PC-3 (cell line): Measurements from ENCODE around the gene GPBAR1.

Experiments
- EZH2 ChIP-seq: fragments of 300-600 bp; sonication (generic); IDR thresholded peaks from one replicate; pipeline ENCODE4 v1.6.1; 2017; ENCODE audit warnings: antibody characterized with exemption, mild to moderate bottlenecking, low read length; ENCODE audit not compliant: unreplicated experiment
- EZH2phosphoT487 ChIP-seq: fragments of 300-600 bp; sonication (generic); IDR thresholded peaks from 2 replicates; pipeline ENCODE4 v1.6.1; 2018; ENCODE audit warnings: mild to moderate bottlenecking, antibody characterized with exemption, low read length, borderline replicate concordance
- TF ChIP-seq, protein P1 (sequence below): fragments of 300-600 bp; sonication (generic); conservative IDR thresholded peaks from 2 replicates; pipeline ENCODE4 v1.5.1; 2017; ENCODE audit warnings: antibody characterized with exemption, low read depth, mild to moderate bottlenecking, low read length

DNA sequence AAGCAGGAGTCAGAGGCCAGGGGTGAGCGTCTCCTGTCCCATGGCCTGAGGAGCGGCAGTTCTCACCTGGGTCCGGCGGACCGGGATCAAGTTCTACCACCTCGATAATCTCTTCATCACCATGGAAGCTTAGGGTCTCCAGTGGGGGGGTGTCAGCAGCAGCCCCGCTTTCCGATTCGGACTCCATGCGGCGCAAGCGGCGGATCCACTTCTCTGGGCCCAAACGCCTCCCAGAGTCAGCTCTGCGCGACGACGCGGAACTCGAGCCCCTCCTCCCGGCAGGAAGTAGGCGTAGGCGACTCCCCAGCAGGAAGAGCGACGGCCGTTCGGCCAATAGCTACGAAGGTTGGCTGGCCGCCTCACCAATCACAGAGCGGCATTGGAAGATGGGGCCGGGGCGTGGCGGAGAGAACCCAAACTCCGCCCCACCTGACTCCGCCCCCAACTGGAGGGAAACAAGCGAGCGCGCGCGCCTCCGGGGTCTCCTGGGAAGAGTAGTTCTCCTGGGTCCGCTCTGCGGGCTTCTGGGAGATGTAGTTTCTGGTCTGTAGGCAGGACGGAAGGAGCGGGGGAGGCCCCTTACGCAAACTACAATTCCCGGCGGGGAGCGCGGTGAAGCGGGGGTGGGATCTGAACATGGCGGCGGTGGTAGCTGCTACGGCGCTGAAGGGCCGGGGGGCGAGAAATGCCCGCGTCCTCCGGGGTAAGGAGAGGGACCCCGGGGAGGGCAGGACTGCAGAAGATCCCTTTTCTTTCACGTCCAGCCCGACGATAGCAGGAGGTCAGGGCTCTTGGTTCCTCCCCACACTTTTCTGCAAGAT is 9.3 kb downstream of the GPBAR1 start, which contains the start of the genes AAMP and PNKD:
- TF ChIP-seq EZH2phosphoT487 = no peak
- no peak for TF ChIP-seq EZH2
- TF ChIP-seq, protein P1, sequence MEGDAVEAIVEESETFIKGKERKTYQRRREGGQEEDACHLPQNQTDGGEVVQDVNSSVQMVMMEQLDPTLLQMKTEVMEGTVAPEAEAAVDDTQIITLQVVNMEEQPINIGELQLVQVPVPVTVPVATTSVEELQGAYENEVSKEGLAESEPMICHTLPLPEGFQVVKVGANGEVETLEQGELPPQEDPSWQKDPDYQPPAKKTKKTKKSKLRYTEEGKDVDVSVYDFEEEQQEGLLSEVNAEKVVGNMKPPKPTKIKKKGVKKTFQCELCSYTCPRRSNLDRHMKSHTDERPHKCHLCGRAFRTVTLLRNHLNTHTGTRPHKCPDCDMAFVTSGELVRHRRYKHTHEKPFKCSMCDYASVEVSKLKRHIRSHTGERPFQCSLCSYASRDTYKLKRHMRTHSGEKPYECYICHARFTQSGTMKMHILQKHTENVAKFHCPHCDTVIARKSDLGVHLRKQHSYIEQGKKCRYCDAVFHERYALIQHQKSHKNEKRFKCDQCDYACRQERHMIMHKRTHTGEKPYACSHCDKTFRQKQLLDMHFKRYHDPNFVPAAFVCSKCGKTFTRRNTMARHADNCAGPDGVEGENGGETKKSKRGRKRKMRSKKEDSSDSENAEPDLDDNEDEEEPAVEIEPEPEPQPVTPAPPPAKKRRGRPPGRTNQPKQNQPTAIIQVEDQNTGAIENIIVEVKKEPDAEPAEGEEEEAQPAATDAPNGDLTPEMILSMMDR = 0 out of 2 replicates have a peak, but pooled peaks have one; percentile 12
